HEK293T (cell line): ENCODE data around the gene IFI30.
A peak's percentile ranks its signal among the peaks of the same experiment; 100 is the strongest.

Source experiments
- CTCF ChIA-PET: fragments of 350-600 bp; formaldehyde crosslinking; extraction: SDS; loops from one replicate; lab custom pipeline; 2021; ENCODE audit warnings: antibody characterized with exemption, inconsistent platforms; lab: Yijun Ruan, JAX
- POLR2A ChIA-PET: fragments of 350-600 bp; formaldehyde crosslinking; extraction: SDS; loops from one replicate; lab custom pipeline; 2020; ENCODE audit warnings: antibody characterized with exemption, inconsistent platforms; lab: Yijun Ruan, JAX
- DNase-seq: peaks from one replicate; pipeline ENCODE4 v3.0.0; 2012; ENCODE audit warnings: mixed read lengths; ENCODE audit errors: extremely low spot score
- ARNT ChIP-seq: fragments of 450-650 bp; IDR thresholded peaks from 2 replicates; pipeline ENCODE4 v1.6.1; 2017; ENCODE audit warnings: mild to moderate bottlenecking
- BHLHE40 ChIP-seq: fragments of 450-650 bp; IDR thresholded peaks from 2 replicates; pipeline ENCODE4 v1.6.1; 2016; ENCODE audit warnings: mild to moderate bottlenecking, moderate library complexity, borderline replicate concordance
- CTBP1 ChIP-seq: fragments of 450-650 bp; IDR thresholded peaks from 2 replicates; pipeline ENCODE4 v1.6.1; 2016; ENCODE audit warnings: borderline replicate concordance
- ELF4 ChIP-seq: fragments of 450-650 bp; IDR thresholded peaks from 2 replicates; pipeline ENCODE4 v1.6.1; 2017; ENCODE audit warnings: antibody characterized with exemption
- FOXA1 ChIP-seq: fragments of 450-650 bp; IDR thresholded peaks from 2 replicates; pipeline ENCODE4 v1.6.1; 2016; ENCODE audit warnings: mild to moderate bottlenecking
- FOXK2 ChIP-seq: fragments of 450-650 bp; IDR thresholded peaks from 2 replicates; pipeline ENCODE4 v1.6.1; 2016; ENCODE audit warnings: mild to moderate bottlenecking
- FOXM1 ChIP-seq: fragments of 450-650 bp; IDR thresholded peaks from 2 replicates; pipeline ENCODE4 v1.6.1; 2017; ENCODE audit warnings: mild to moderate bottlenecking, borderline replicate concordance
- HDGF ChIP-seq: fragments of 450-650 bp; IDR thresholded peaks from 2 replicates; pipeline ENCODE4 v1.6.1; 2017; ENCODE audit warnings: antibody characterized with exemption, borderline replicate concordance
- L3MBTL2 ChIP-seq: fragments of 450-650 bp; conservative IDR thresholded peaks from 2 replicates; pipeline ENCODE4 v1.6.1; 2016; ENCODE audit warnings: mild to moderate bottlenecking
- LEF1 ChIP-seq: fragments of 450-650 bp; IDR thresholded peaks from 2 replicates; pipeline ENCODE4 v1.6.1; 2017; ENCODE audit warnings: mild to moderate bottlenecking, borderline replicate concordance
- NFRKB ChIP-seq: fragments of 450-650 bp; IDR thresholded peaks from 2 replicates; pipeline ENCODE4 v1.6.1; 2016; ENCODE audit warnings: mild to moderate bottlenecking, moderate library complexity
- PKNOX1 ChIP-seq: fragments of 450-650 bp; IDR thresholded peaks from 2 replicates; pipeline ENCODE4 v1.6.1; 2016
- SP1 ChIP-seq: fragments of 450-650 bp; IDR thresholded peaks from 2 replicates; pipeline ENCODE4 v1.6.1; 2017
- SUZ12 ChIP-seq: fragments of 450-650 bp; IDR thresholded peaks from 2 replicates; pipeline ENCODE4 v1.6.1; 2016; ENCODE audit warnings: mild to moderate bottlenecking
- TARDBP ChIP-seq: fragments of 450-650 bp; IDR thresholded peaks from 2 replicates; pipeline ENCODE4 v1.6.1; 2016
- ZNF384 ChIP-seq: fragments of 450-650 bp; IDR thresholded peaks from 2 replicates; pipeline ENCODE4 v1.6.1; 2016

IFI30 gene

GRCh38 chr19:18171605-18172327 lies 1.8 kb upstream of the IFI30 start:
- ChIA-PET POLR2A (no interaction called here), CTCF (interaction anchor here (0.7 to 1.7 kb wide), 2 partner anchors 35 to 58 kb away, joined by 3 to 6 read pairs; no protein-coding TSS in a partner anchor)
- DNase-seq, result no peak
- TF ChIP-seq CTBP1, result no peak
- no peak for TF ChIP-seq TARDBP
- TF ChIP-seq ELF4, result no peak

GRCh38 chr19:18172331-18173053 lies 1.1 kb upstream of the IFI30 start:
- DNase-seq, result no peak
- POLR2A ChIA-PET, result no interaction called here
- CTCF ChIA-PET, result no interaction called here
- peak; percentile 52; the same call in 1 of the 2 replicates for TF ChIP-seq PKNOX1
- TF ChIP-seq FOXA1, result no peak

GRCh38 chr19:18173054-18173571 lies 500 bp upstream of the IFI30 start:
- TF ChIP-seq NFRKB (no peak), L3MBTL2 (no peak), PKNOX1 (no peak), ELF4 (no peak), FOXA1 (no peak), SUZ12 (no peak), CTBP1 (no peak), BHLHE40 (no peak), FOXK2 (no peak), FOXM1 (no peak)
- no peak for DNase-seq
- POLR2A ChIA-PET, result no interaction called here
- CTCF ChIA-PET, result no interaction called here

GRCh38 chr19:18174983-18175382 lies 1.4 kb downstream of the IFI30 start:
- TF ChIP-seq ZNF384, result no peak
- no peak for TF ChIP-seq BHLHE40
- no peak for TF ChIP-seq HDGF
- no peak for TF ChIP-seq FOXM1
- TF ChIP-seq TARDBP, result no peak
- no peak for TF ChIP-seq ARNT
- no peak for TF ChIP-seq SUZ12
- TF ChIP-seq ELF4, result no peak
- no peak for TF ChIP-seq SP1
- ChIA-PET POLR2A (no interaction called here), CTCF (no interaction called here)
- DNase-seq, result no peak

GRCh38 chr19:18176367-18177310 lies 3.0 kb downstream of the IFI30 start:
- no peak for DNase-seq
- ChIA-PET CTCF (no interaction called here), POLR2A (interaction anchor here (1.7 kb wide), 1 partner anchor 16 kb away, joined by 8 read pairs; the partner anchor contains the start of gene MPV17L2)
- no peak for TF ChIP-seq FOXA1
- no peak for TF ChIP-seq FOXM1
- no peak for TF ChIP-seq HDGF
- no peak for TF ChIP-seq SUZ12
- TF ChIP-seq FOXK2, result no peak
- no peak for TF ChIP-seq ELF4
- TF ChIP-seq L3MBTL2, result no peak
- no peak for TF ChIP-seq NFRKB
- TF ChIP-seq BHLHE40, result no peak
- no peak for TF ChIP-seq ARNT
- no peak for TF ChIP-seq TARDBP
- no peak for TF ChIP-seq PKNOX1
- TF ChIP-seq SP1, result no peak
- TF ChIP-seq ZNF384, result no peak
- no peak for TF ChIP-seq LEF1

- TF ChIP-seq SUZ12 (no peak), BHLHE40 (no peak), SP1 (no peak), NFRKB (no peak), ARNT (no peak), FOXK2 (no peak), L3MBTL2 (no peak), HDGF (no peak), PKNOX1 (no peak)
- no peak for DNase-seq
- ChIA-PET POLR2A (no interaction called here), CTCF (no interaction called here)
These were observed 6.3 kb downstream of the IFI30 start for GRCh38 chr19:18179957-18180356.
